ENCODE data around the gene SNAP25. TPM values are rescaled to one million over a fixed set of nuclear protein-coding genes. Genes with fewer than 3 reads are reported as not detected.

The SNAP25 gene
- total RNA-seq, 2 donors from 2014 or later = 0.11 TPM; not detected in 1

- H3K27me3 ChIP-seq (ENCODE audit: control insufficient read depth, insufficient read depth, low read length, poor library complexity, severe bottlenecking) = no peaks in the 10 kb centered on the region
- no peak overlapping the region for H3K27ac Mint-ChIP-seq
- 87 to 95% methylated on average over 3 of the region's 3 CpGs for WGBS, 2 experiments (ENCODE audit: insufficient coverage in 1 of 2, insufficient read length in 1 of 2)
Measured at GRCh38 chr20:10190456-10190855, 28.2 kb upstream of the SNAP25 start.

GRCh38 chr20:10192171-10192570 is 26.5 kb upstream of the SNAP25 start:
- H3K4me1 ChIP-seq (ENCODE audit: control insufficient read depth, insufficient read depth, low read length) = no peaks in the 10 kb centered on the region
- Mint-ChIP-seq H3K27ac (no peak overlapping the region), H3K36me3 (ENCODE audit: low read depth) (no peaks in the 10 kb centered on the region), H3K27me3 (ENCODE audit: insufficient read depth) (no peaks in the 10 kb centered on the region), H3K9me3 (no peaks in the 10 kb centered on the region), H3K4me3 (no peak overlapping the region), H3K4me1 (no peaks in the 10 kb centered on the region)
- no peak overlapping the region for H3K9ac ChIP-seq (ENCODE audit: extremely low read depth, low read length, poor library complexity, severe bottlenecking)
- TF ChIP-seq CTCF (conservative IDR thresholded peaks at IDR 0.05) = no peak
- 78% methylated on average over 1 of the region's 1 CpG; no CpG with 5 or more reads in 1 of the 2 experiments for WGBS, 2 experiments (ENCODE audit: insufficient coverage in 1 of 2, insufficient read length in 1 of 2)
- H3K36me3 ChIP-seq (ENCODE audit: control insufficient read depth, insufficient read depth, low read length) = no peaks in the 10 kb centered on the region
- H3K27me3 ChIP-seq (ENCODE audit: control insufficient read depth, insufficient read depth, low read length, poor library complexity, severe bottlenecking) = no peaks in the 10 kb centered on the region
- no peak overlapping the region for H3K4me3 ChIP-seq (ENCODE audit: low read length)
- H3K9me3 ChIP-seq (ENCODE audit: control insufficient read depth, low read length) = peaks cover 6% of the 10 kb centered on the region
- DNase-seq = no peak
- H3K27ac ChIP-seq (ENCODE audit: low read depth, low read length) = no peak overlapping the region

More at GRCh38 chr20:10190456-10190855, 28.2 kb upstream of the SNAP25 start:
- Histone ChIP-seq H3K4me1 (ENCODE audit: control insufficient read depth, insufficient read depth, low read length) (no peaks in the 10 kb centered on the region), H3K27ac (ENCODE audit: low read depth, low read length) (no peak overlapping the region), H3K4me3 (ENCODE audit: low read length) (no peak overlapping the region), H3K9me3 (ENCODE audit: control insufficient read depth, low read length) (peaks cover 6% of the 10 kb centered on the region), H3K36me3 (ENCODE audit: control insufficient read depth, insufficient read depth, low read length) (no peaks in the 10 kb centered on the region), H3K9ac (ENCODE audit: extremely low read depth, low read length, poor library complexity, severe bottlenecking) (no peak overlapping the region)
- Mint-ChIP-seq H3K27me3 (ENCODE audit: insufficient read depth) (no peaks in the 10 kb centered on the region), H3K4me1 (peaks cover 2% of the 10 kb centered on the region), H3K4me3 (no peak overlapping the region), H3K9me3 (peaks cover 3% of the 10 kb centered on the region), H3K36me3 (ENCODE audit: low read depth) (no peaks in the 10 kb centered on the region)
- DNase-seq = no peak
- no peak for TF ChIP-seq CTCF (conservative IDR thresholded peaks at IDR 0.05)

- Mint-ChIP-seq H3K27ac (no peak overlapping the region), H3K36me3 (ENCODE audit: low read depth) (no peaks in the 10 kb centered on the region), H3K27me3 (ENCODE audit: insufficient read depth) (no peaks in the 10 kb centered on the region), H3K4me3 (no peak overlapping the region), H3K4me1 (no peaks in the 10 kb centered on the region), H3K9me3 (no peaks in the 10 kb centered on the region)
- 93% methylated on average over 2 of the region's 2 CpGs for WGBS, 2 experiments (ENCODE audit: insufficient coverage in 1 of 2, insufficient read length in 1 of 2)
- no peak overlapping the region for H3K9ac ChIP-seq (ENCODE audit: extremely low read depth, low read length, poor library complexity, severe bottlenecking)
- H3K27me3 ChIP-seq (ENCODE audit: control insufficient read depth, insufficient read depth, low read length, poor library complexity, severe bottlenecking) = no peaks in the 10 kb centered on the region
- no peaks in the 10 kb centered on the region for H3K9me3 ChIP-seq (ENCODE audit: control insufficient read depth, low read length)
- no peak overlapping the region for H3K4me3 ChIP-seq (ENCODE audit: low read length)
- H3K27ac ChIP-seq (ENCODE audit: low read depth, low read length) = no peak overlapping the region
- no peak for TF ChIP-seq CTCF (conservative IDR thresholded peaks at IDR 0.05)
- DNase-seq = no peak
- no peaks in the 10 kb centered on the region for H3K36me3 ChIP-seq (ENCODE audit: control insufficient read depth, insufficient read depth, low read length)
- H3K4me1 ChIP-seq (ENCODE audit: control insufficient read depth, insufficient read depth, low read length) = no peaks in the 10 kb centered on the region
Measured at GRCh38 chr20:10194166-10194565, 24.5 kb upstream of the SNAP25 start.

All from endodermal cell (in vitro differentiated cells).